Astrocyte of the cerebellum (primary cell): Measurements from ENCODE around the gene HOXA5.

ENCODE experiments used
- DNase-seq: peaks from one replicate; pipeline ENCODE4 v3.0.0-alpha.2; 2011; ENCODE audit warnings: low read depth
- H3K4me3 ChIP-seq: 2 replicates; pipeline ENCODE4 v1.5.1; 2011; ENCODE audit warnings: mild to moderate bottlenecking, low read depth, low read length, moderate library complexity
- in situ Hi-C: cut with HindIII; loops from 2 replicates; pipeline ENCODE4 v1.10.0; 2017; ENCODE audit warnings: low sequenced_read_pairs
- TF ChIP-seq, protein P1 (sequence below): IDR thresholded peaks from 2 replicates; pipeline ENCODE4 v1.5.1; 2012; ENCODE audit warnings: low read length, low read depth, moderate library complexity, mild to moderate bottlenecking; ENCODE audit errors: missing control alignments

HOXA5 gene

DNA sequence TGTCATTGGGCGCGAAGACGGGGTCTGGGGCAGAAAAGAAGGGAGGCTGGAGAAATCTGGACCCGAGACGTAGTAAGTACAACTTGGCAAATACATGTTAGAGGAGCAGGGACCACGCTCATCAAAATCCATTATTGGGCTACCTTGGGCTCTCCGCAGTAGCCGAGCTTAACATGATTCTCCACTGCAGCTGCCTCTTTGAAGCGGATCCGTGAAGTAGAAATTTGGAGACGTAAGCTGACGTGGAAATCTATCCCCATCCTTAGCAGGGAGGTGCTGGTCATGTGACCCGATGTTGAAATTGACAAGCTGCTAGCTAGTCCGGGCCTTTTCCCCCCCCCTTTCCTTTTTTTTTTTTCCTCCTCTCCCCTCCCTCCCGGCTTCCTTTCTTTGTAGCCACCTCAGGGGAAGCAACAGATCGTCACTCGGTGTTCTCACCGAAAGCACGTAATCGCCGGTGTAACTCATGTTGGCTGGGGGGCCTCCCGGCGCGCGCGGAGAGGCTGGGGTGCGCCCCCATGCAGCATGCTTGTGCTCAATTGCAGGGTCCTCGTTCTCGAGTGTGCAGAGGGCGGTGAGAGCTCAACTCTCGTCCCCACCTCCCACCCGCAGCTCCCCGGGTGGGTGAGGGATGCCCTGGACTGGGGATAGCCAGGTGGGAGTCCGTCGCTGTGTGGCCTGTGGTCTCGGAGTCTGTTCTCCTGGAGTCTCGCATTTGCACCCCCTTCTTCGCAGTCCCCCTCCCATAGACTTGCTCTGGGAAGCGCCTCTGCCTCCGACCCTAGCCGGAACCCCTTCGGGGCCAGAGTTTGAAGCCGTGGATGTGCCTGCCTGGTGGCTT lies 41.8 kb upstream of the HOXA5 start, which contains the start of gene HOXA11:
TSS of gene HOXA11 (minus strand) at position 220 of the 841 bp plus-strand sequence. CDS start at position 132, 88 bp downstream.
- no peak within 1 kb of the TSS for H3K4me3 ChIP-seq
- DNase-seq: no peak
- TF ChIP-seq, protein P1, sequence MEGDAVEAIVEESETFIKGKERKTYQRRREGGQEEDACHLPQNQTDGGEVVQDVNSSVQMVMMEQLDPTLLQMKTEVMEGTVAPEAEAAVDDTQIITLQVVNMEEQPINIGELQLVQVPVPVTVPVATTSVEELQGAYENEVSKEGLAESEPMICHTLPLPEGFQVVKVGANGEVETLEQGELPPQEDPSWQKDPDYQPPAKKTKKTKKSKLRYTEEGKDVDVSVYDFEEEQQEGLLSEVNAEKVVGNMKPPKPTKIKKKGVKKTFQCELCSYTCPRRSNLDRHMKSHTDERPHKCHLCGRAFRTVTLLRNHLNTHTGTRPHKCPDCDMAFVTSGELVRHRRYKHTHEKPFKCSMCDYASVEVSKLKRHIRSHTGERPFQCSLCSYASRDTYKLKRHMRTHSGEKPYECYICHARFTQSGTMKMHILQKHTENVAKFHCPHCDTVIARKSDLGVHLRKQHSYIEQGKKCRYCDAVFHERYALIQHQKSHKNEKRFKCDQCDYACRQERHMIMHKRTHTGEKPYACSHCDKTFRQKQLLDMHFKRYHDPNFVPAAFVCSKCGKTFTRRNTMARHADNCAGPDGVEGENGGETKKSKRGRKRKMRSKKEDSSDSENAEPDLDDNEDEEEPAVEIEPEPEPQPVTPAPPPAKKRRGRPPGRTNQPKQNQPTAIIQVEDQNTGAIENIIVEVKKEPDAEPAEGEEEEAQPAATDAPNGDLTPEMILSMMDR: no peak
- in situ Hi-C loops: no loop called here

DNA sequence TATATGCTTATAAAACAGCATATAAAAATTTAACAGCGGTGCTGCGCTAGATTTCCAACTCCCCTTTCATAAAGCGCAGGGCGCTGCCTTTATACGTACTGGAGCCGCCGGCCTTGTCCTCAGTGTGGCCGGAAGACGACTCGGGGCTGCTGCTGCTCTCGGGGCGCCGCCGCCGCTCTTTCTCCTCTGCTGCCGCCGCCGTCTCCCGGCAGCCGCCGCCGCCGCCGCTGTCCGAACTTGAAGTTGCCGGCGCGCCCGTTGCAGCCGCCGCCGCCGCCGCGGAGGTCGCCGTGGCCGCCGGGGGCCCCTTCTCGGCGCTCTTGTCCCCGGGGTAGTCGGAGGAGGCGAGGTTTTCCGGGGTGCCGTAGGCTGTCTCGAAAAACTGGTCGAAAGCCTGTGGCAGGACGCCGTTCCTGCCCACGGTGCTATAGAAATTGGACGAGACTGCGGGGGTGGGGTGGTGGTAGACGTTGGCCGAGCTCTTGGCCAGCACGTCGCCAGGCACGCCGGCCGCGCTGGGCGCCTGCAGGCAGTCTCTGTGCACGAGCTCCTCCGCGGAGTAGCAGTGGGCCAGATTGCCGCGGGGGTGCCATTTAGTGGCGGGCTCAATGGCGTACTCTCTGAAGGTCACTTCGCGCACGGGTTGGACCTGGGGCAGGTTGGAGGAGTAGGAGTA lies 41.0 kb upstream of the HOXA5 start:
- TF ChIP-seq, protein P1: no peak
- DNase-seq: no peak
- in situ Hi-C loops: no loop called here

GRCh38 chr7:27183682-27184336 lies 40.3 kb upstream of the HOXA5 start:
- H3K4me3 ChIP-seq: no peak overlapping the region
- in situ Hi-C loops: no loop called here
- DNase-seq: no peak
- TF ChIP-seq, protein P1: no peak

More for the DNA sequence above, 41.0 kb upstream of the HOXA5 start:
- no peak overlapping the region for H3K4me3 ChIP-seq

GRCh38 chr7:27182861-27183681 lies 39.6 kb upstream of the HOXA5 start:
- no peak for DNase-seq
- in situ Hi-C loops: no loop called here

DNA sequence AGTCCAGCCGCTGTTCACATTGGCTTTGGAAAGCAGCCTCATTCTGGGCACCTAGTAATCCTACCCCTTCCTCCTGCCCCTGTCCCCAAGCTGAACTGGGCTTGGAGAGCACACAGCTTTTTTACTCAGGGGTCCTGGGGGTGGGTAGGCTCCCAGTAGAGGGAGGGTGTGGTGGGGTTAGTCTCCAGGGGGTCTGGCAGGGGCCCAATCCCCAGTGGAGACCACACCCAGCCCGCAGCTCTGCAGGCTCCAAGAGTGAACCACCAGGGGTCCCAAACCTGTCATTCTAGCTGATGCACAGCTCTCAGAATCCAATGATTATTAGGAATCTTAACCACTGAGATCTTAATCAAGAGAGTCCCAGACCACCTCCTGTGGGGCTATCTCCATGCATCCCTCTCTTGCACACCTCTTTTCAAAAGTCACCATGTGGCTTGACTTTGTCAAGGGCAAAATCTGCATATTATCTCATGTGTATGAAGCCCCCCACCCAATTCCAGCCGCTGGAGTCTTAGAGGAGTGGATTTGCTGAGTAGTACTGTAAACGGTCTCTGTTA lies 38.9 kb upstream of the HOXA5 start:
- DNase-seq: no peak
- H3K4me3 ChIP-seq: no peak overlapping the region
- TF ChIP-seq, protein P1: no peak
- in situ Hi-C loops: no loop called here

More at GRCh38 chr7:27182861-27183681, 39.6 kb upstream of the HOXA5 start:
- H3K4me3 ChIP-seq: no peak overlapping the region
- TF ChIP-seq, protein P1: no peak
